ENCODE data around the gene AHI1. TPM values are rescaled to one million over a fixed set of nuclear protein-coding genes. Genes with fewer than 3 reads are reported as not detected.

Gene AHI1
- 7.0 and 14.3 TPM in 2 replicates for total RNA-seq

DNA sequence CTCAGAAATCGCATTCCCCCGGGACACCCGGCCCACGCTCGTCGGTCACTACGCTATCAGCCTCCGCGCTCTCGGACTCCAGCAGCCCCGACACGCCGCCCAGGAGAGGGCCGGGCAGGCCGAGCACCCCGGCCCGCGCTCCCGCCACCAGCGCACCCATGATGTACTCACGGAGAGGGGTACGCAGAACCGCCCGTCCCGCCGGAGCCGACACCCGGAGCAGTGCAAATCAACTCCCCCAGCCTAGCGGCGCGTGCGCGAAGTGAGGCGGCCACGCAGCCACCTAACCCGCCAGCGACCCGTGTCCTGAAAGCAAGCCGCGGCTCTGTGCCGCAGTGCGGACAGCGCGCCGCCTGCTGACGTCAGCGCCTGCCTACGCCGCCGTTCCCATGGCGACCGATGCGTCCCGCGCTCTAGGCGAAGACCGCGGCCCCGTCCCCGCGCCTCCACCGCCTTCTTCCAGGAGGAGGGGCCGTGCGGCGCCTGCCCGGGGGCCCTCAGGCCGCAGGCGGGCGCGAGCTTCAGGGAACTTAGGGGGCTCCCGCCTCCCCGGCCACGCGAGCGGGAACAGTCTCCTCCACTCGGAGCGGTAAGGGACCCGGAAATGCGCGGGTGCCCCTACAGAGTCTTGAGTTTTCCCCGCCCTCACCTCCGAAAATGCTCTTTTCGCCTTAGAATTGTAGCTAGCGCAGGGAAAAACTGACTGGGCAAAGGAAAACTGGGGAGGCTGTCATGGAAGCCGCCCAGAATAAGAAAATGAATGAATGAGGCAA lies at the start of gene AHI1:
AHI1 (minus strand) TSS at position 329 of the 773 bp plus-strand sequence. CDS start 5,503 bp downstream, outside the sequence.

All from endothelial cell of coronary artery (primary cell).